CMK (cell line): ENCODE data around the gene MTM1.

Experiments used
- DNase-seq: peaks from one replicate; pipeline ENCODE4 v3.0.0-alpha.2; 2010; ENCODE audit warnings: low read depth

MTM1 gene

GRCh38 chrX:150663073-150663472, 94.7 kb downstream of the MTM1 start:
- no peak for DNase-seq

DNA sequence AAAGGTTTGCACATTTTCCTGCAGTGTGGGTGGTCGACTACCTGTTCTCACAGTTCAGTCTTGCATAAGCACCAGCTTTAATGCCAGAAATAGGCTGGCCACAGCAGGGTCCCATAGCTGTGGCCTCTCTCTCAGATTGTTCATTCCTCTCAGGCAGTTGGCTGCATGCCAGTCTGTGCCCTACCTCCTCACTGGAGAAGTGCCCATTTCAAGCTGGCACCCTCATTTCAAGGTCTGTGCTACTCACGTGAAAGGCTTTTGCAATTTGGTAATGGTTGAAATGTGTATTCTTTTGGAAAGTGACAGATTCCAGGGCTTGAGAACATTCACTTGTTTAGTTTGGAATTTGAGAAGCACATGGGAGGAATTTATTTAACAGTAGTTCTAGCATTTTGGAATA, 95.9 kb downstream of the MTM1 start:
- no peak for DNase-seq

GRCh38 chrX:150676221-150676620, 107.8 kb downstream of the MTM1 start:
- no peak for DNase-seq

GRCh38 chrX:150680974-150681373, 112.6 kb downstream of the MTM1 start:
- DNase-seq, result no peak

GRCh38 chrX:150683112-150683511, 114.7 kb downstream of the MTM1 start:
- no peak for DNase-seq

- no peak for DNase-seq
Observed at GRCh38 chrX:150683536-150684146, 115.2 kb downstream of the MTM1 start.

- no peak for DNase-seq
Observed at GRCh38 chrX:150688911-150689451, 120.6 kb downstream of the MTM1 start.

DNA sequence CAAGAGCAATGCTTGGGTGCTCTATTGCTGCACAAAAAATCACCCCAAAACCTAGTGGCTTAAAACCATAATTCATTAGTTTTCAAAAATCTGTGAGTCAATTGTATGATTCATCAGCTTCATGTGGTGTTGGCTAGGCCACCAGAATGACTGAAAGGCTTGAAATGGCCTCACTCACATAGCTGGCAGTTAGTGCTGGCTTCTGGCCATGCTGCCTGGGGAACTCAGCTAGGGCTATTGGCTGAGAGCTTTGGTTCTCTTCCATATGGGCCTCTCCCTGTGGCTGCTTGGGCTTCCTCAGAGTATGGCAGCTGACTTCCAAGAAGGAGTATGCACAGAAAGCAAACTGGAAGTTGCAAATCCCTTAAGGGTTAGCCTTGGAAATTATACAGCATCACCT, 121.7 kb downstream of the MTM1 start:
- DNase-seq, result no peak

DNA sequence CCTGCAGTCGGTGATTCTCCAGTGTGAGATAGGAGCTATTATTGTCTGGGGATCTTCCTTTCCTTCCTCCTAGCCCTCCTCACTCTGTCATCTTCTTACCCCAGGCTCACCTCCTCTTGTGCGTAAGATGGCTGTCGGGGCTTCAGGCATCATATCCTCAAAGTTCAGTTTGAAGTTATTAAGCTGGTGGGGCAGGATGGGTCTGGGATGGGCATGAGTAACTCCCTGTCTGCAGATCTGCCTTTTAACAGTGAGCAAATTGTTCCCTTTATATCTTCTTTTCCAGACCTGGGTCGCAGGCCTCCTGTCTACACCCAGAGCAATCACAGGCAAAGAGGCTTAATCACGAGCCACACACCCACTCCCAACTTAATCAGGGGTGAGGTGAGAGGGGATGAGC, 123.9 kb downstream of the MTM1 start:
- no peak for DNase-seq

DNA sequence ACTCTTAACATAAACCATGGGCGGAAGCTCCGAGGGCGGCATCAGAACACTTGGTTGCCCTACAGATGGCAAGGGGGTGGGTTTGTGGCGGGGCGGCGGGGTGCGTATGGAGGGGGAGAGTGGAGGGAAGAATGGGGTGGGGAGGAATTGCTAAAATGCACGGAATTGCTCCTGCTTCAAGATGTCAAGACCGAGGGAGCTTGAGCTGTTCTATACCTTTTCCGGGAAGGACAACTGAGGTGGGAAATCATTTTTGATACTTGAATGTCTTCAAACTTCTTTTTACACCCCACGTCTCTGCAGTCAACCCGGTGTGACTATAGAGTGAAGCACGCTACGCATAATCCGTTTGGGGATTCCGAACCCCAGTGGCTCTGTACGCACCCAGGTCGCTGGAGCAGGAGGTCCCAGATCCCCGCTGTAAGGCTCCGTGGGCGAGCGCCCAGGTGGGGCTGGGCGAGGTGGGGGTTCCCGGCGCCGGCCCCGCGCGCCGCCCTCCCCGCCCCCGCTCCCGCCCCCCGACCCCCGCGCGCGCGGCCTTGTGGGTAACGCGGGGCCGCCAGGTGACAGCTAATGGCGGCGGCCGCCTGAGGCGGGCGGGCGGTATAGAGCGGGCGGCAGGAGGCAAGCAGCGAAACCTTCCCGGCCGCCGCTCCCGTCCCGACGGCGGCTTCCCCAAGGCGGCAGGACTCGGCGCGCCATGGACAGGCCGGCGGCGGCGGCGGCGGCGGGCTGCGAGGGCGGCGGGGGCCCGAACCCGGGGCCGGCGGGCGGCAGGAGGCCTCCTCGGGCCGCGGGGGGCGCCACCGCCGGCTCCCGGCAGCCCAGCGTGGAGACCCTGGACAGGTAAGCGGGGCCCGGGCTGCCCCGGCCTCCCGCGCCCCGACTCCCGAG, 124.7 kb downstream of the MTM1 start, which contains the start of gene MTMR1:
MTMR1 (plus strand) TSS at position 566 of the 894 bp plus-strand sequence; CDS start at position 701, 135 bp downstream.
- DNase-seq, result no peak

- DNase-seq, result no peak
Observed at GRCh38 chrX:150693725-150694574, 125.5 kb downstream of the MTM1 start.

- no peak for DNase-seq
Observed at GRCh38 chrX:150694738-150695410, 126.5 kb downstream of the MTM1 start.

- DNase-seq, result no peak
Observed at GRCh38 chrX:150696331-150696730, 127.9 kb downstream of the MTM1 start.

DNA sequence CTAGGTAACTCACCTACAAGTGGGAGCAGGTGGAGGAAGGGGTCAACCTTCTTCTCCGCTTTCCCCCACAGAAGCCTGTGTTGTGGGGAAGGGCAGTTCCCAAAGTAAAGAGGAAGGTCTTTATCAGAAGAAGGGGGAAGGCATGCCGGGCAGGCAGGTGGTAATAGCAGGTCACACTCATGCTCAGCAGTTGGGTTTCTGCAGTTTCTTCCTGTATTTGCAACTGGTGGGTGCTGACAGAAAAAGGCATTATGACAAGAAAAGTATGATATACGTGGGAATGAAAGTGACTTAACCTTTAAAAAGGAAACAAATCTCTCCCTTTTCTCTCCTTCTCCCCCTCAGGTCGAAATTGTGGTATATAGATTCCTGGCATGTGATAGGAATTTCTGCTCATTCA, 128.4 kb downstream of the MTM1 start:
- no peak for DNase-seq

GRCh38 chrX:150697641-150698040, 129.2 kb downstream of the MTM1 start:
- DNase-seq, result no peak

GRCh38 chrX:150698981-150699380, 130.6 kb downstream of the MTM1 start:
- DNase-seq, result no peak

DNA sequence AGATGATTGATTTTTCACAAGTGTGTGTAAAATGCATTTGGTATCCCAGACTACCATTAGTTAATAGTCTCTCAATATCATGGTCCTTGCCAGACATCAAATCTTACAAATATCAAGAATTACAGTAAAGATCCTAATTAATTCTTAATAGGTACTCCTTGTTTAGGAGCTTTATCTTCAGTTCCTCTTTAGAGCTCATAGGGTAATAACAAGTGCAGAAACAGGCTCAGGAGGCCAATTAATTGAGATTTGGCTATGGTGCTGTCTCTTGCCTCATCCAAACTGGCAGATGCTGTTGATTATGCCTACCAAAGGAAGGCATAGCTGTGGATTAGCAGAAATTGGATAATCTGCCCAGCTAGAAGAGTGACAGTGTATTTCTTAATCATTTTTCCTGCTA, 131.7 kb downstream of the MTM1 start:
- DNase-seq, result no peak

DNA sequence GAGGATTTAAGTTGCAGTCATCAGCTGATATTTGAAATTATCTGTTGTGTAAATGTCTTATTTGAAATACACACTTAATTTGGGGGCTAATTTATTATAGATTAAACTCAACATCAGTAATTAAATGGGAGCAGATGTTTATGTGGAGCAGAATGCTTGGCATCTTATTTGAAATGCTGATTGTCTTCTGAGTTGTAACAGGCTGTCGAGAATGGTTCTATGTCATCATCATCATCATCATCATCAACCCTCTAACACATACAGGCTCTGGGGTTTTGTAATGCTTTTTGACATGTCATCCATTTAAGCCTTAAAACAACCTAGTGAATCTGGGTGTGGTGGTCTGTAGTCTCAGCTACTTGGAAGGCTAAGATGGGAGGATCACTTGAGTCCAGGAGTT, 133.0 kb downstream of the MTM1 start:
- no peak for DNase-seq

- DNase-seq, result no peak
Observed at GRCh38 chrX:150702966-150703694, 134.7 kb downstream of the MTM1 start.

DNA sequence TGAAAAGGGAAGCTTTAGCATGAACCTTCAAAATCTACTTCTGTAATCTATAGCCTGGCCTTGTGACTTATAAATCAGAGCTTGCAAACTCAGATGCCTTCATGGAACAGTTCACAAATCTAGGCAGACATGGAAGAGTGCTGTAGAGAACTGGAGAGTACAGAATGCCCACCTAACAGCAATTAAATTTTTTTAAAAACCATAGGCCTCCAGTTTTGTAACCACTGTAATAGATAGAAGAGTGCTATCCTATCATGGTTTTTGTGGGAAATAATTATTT, 135.2 kb downstream of the MTM1 start:
- DNase-seq, result no peak

DNA sequence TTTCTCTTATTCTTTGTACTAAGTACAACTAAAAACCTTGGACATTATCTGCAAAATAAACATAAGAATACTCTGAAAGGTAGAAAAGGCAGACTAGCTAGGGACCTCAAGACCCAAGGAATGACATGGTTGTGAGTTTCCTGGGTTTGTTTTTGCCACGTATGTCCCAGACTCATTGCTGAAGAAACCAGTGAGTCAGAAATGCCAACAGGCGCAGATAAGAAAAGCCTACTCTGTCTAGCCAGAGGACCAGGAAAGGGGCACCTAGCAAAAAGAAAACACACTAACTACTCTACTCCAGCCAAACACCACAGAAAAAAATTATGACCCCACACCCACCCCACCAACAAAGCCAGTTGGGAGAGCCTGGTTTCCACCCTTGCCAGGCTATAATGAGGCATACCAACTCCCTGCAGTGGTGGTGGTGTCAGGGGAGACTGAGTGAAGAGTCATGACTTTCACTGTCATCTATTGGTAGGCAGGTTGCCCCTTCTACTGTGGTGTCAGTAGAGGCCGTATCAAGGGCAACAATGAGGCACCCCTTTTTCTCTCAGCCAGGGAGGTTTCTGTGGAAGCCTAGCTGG, 135.7 kb downstream of the MTM1 start:
- no peak for DNase-seq
